Activated CD8-positive, alpha-beta memory T cell treated with anti-CD3 and anti-CD28 coated beads for 1 hour (primary cell): Measurements from ENCODE around the gene UNC5A.

ENCODE experiments used
- DNase-seq, 2 donors: peaks; one replicate each; pipeline ENCODE4 v3.0.0-alpha.2; 2020; ENCODE audit warnings: low read depth in 1 of 2; ENCODE audit errors: extremely low read depth in 1 of 2

UNC5A gene

DNA sequence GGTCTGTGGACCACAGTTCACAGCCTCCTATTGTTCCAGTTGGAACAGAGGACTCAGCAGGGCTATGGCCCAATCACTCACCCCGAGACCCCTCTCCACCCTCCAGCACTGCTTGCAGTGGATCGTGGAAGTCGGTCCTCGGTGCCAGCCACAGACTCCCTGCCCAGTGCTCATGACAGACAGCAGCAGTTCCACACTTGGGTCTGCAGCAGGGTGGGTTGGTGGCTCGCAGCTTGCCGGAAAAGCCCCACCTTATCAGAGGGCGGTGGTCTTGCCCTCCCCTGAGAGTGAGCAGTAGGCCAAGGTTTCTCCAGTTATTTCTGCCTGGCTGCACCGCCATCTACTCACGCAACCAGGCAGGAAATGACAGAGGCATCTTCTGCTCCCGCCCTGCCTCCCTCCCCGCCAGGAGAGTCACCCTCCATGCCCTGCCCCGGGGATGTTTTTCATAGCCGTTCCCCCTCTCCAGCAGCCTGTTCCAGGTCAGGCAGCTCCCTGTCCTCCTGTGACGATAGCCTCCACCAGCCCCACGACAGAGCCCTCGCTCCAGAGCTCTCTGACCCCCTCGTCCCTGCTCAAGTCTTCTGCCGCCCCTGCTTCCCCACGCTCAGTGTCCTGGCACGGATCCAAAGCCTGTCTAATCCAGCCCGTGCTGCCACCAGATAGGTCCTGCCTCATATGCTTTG, 34.5 kb downstream of the UNC5A start:
- DNase-seq, result no peak

DNA sequence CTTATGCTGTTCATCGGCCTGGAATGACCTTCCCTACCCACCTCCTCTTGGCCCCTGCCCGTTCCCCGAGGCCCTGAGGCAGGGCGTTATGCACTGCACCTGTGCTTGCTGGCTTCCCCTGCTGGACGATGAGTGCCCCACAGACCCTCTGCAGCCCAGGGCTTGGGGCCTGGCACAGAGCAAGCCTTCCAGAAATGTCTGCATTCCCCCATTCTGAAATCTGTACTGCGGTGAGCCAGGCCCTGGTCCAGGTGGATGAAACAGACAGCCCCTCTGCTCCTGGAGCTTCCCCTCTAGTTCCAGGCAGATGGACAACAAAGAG, 35.0 kb downstream of the UNC5A start:
- DNase-seq, result no peak

DNA sequence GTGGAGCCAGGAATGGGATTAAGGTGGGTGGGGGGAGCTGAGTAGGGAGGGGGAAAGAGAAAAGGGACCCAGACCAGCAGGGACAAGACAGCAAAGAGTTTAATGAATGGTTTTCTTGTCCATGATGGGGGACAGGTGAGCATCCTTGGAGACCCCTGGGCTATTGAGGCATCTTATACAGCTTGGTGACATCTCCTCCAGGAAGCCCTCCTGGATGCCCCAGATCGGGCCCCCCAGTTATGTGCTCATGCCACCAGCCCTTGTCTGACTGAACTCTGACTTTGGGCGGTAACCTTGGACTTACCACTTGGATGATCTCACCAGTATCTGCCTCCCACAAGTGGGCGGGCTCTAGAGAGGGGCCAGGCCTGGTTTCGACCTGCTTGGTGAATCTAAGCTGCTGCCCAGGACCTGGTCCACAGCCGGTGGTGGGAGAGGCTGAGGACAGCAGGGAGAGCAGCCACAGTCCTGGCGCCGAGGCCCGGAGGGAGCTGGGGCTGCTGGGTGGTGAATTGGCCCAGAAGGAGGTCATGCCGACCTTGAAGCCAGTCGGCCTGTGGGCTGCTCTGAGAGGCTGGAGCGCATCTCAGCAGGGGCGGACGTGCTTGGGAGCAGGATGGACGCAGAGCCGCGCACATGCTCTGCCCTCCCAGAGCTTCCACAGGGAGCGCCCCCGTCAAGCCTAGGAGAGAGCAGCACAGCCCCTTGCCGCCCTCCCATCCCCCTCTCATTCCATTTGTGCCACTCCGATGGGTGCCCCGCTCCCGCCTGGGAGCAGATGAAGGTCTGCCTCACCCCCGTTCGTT, 36.2 kb downstream of the UNC5A start:
- no peak for DNase-seq

DNA sequence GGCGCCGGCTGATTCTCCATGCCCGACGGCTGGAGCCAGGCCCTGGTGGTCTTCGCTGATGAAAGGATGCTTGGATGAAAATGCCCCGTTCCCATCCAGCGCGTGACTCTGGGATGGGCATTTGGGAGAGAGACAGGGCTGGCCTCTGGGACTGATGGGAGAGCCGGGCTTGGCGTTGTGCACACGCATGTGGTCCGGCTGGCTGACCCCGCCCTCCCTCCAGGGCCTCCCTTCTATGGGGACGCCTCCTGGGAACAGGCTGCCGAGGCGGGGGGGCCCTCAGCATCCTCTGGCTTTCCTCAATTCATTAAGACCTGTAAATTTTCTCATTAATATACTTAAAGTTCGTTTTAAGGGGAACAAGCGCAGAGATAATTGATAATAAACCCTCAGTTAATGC, 36.8 kb downstream of the UNC5A start:
- DNase-seq, result no peak

DNA sequence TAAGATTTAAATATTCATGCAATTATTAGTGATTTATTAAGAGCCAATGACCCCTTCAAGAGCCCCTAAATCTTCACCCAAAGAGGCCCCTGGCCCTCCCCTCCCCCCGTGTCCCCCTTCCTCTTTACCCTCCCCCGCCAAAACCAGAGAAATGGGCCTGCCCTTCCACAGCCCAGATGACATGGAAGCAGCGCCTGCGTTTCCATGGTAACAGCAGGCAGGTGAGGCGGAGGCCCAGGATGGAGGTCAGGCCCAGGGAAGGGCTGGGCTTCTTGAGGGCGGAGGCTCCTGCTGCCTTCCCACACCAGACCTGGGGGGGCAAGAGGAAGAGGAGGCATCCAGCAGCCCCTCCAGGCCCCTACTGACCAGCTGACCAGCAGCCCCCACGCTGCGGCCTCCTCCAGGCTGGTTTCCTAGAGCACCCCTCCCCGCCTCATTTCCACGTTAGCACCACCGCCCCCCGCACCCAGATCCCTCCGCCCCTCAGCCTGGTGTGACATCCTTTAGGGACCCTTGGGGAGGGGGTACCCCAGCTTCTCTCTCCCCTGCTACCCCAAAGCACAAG, 37.4 kb downstream of the UNC5A start:
- DNase-seq, result no peak

DNA sequence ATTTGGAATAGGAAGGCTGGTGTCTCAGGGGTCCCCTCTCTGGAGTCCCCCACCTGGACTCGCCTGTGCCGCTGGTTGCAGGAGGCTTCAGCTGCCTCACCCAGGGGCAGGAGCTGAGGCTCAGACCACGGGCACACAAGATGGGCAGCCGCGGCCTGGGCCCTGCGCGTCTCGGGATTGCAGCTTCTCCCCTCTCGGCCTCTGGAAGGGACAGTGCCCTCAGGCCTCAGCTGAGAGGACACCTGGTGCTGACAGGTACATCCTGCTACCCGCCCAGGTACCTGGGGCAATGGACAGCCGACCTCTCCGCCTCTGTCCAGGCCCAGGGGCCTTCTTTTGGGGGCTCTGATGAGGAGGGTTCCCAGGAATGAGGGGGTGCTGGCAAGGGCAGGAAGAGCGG, 38.3 kb downstream of the UNC5A start:
- DNase-seq, result no peak

DNA sequence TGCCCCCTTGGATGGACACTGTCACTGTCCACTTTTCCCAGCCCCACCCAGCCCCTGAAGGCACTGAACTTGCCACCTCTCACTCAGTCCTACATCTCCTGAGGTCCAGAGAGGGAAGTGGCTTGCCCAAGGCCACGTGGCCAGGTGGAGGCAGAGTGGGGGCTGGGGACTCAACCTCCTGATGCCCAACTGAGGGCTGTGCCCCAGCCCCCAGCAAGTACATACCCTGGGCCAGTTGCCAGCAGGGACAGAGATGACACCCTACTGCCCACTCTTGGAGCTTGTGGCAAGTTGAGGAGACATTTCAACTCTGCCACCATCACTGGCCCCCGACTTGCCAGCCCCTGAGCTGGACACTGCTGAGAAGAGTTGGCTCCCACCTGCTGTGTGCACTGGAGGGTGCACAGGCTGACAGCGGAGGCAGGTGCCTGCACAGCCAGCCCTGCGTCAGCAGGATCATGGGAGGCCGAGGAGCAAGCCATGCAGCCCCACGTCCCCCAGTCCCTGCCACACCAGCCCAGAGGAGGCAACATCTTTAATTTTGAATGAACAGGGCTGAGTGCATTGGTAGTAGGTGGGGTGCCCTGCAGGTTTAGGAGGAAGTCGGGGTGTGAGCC, 39.4 kb downstream of the UNC5A start:
- no peak for DNase-seq

DNA sequence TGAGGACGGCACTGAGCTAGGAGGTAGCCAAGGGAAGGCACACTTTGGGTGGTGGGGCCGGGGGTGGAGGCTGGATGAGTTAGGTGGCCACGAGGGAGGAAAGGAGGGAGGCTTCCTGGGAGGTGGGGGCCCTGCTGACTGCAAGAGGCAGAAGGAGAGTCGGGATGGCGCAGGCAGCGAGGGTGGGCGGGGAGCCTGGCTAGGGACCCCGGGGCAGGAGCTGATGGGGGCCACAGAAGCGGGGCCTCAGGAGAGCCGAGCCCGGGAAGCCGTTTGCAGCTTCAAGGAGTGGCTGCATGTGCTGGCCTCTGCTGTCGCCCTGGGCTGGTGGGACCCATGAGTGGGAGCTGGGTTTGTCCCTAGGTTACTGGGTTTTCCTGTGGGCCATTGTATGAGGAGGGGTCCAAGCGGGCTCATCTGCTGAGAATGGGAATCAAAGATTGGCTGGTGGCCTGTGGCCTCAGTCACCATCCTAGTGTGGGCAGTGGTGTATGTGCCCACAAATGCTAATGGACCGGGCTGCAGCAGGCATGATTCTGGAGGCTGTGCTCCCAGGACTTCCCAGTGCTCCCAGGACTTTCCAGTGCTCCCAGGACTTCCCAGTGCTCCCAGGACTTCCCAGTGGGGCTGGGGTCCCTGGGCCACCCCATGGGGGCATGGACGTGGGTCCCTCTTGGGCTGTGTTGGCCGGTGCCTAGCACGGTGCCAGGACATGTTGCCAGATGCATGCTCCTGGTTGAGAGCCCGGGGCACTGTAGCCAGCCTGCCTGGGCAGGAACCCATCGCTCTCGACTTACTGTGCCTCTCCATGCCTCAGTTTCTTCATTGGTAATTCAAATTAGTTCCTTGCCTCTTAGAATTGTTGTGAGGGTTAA, 40.2 kb downstream of the UNC5A start:
- DNase-seq, result no peak

DNA sequence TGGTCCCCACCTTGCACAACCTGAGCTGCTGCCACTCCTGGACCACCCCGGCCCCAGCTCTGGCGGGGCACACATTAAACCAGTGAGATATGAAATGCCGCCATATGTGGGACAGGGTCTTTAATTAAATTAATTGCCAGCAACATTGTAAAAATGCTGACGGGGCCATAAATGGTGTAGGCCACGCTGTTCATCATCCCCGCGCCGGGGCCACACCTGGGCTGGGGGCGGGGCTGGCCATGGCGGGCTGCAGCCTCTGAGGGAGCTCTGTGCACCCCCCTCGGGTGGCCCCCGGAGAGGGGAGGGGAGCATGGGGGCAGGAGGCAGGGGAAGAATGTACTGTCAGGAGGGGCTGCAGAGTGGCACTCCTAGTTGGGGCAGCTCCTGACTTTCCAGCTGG, 41.0 kb downstream of the UNC5A start:
- no peak for DNase-seq

DNA sequence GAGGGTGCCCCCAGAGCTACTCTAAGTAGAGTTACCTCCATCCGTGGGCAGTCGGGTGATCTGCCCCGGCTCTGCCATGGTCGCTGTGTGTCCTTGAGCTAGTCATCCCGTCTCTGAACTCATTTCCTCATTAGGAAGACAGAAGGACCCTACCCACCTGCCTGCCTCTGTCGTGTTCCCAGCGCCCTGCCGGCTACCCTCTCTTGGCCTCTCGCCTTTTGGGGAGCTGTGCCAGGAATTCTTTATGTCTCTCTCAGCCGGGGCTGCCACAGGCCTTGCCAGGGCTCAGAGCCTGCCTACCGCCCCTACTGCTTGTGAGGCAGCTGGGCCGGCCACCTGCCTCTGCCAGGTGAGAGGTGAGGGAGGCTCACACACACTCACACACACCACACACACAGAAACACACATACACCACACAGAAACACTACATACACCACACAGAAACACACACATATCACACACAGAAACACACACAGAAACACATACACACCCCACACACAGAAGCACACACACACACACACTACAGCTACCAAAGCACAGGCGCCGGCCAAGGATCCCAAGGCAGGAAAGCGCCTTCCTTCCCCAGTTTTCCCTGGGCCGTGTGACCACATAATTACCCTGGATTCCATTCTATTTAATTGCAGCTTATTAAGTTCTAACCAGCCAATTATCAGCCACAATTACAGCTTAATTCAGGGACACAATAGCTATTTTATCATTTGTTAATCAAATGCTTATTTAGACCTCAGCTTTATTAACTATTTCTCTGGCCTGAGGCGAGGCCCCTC, 41.7 kb downstream of the UNC5A start:
- DNase-seq, result no peak

DNA sequence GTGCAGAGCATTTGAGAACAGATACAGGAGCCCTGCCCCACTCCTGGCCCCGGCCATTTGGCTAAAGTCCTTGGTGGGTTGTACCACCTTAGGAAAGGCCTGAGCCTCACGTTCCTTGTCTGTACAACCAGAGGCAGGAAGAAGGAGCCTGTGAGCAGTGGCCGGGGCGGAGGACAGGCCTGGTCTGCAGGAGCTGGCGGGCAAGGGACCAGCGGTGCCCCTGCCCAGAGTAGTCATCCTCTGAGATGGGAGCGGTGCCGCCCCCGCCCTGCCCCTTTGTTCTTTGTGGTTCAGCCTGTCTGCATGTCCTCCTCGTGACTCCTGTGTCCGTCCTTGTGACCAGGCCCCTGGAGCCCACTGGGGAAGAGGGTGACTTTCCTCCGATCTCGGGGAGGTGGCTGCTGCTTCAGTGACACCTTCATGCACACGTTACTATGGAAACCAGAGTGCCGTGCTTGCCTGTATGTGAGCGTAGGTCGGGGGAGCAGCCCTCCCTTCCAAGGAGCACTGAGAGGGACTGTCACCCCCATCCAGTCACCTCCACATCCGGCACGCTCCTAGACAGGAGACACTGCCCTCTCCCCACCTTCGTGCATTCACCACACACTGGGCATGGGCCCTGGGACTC, 42.9 kb downstream of the UNC5A start:
- no peak for DNase-seq

DNA sequence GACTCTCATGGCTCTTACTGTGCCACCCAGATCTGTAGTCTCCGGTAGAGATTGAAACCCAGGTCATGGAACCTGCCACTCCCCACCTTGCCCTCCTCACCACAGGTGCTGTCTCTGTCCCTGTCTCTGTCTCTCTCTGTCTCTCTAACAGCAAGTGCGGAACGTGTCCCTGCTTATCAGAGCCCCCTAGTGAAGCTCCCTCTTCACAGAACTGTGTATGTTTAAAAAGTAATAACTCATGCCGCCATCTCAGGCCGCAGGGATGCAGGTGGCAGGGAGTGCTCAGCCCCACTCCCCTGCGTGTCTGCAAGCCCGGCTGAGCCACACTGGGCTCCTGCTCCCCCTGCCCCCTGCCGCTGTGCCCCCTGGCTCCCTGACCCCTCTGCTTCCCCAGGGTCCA, 43.8 kb downstream of the UNC5A start:
- no peak for DNase-seq

DNA sequence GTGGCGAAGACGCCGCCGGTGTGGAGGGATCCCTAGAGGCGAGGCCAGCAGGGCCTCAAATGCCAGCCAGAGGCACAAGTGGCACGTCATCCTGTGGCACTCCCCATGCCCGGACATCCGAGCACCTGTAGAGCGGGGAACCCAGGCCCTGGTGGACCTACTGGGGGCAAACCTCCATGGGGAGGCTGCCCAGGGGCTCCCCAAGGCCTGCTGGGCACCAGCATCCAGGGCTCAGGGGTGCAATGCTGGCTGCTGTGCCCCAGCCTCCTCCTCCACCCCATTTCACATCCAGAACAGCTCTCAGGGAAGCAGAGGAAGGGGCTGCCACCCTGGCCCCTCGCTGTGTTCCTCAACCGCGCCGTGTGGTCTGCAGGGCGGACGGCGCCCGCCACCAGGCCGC, 45.2 kb downstream of the UNC5A start:
- no peak for DNase-seq

DNA sequence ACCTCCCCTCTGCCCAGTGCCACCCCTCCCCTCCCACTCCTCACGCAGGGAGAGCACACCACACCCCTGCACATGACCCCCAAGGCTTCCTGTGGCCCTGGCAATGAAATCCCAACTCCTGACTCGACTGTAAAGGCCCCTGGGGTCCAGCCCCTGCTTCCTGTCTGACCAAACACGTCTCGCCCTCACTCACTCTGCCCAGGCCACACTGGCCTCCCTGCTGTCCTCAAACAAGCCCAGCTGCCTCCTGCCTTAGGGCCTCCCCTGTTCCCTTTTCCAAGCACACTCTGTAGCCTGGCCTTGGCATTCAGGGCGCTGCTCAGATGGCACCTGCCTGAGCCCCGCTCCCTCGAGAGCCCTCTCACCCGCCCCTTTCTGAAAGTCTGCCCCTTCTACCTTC, 46.4 kb downstream of the UNC5A start:
- no peak for DNase-seq

DNA sequence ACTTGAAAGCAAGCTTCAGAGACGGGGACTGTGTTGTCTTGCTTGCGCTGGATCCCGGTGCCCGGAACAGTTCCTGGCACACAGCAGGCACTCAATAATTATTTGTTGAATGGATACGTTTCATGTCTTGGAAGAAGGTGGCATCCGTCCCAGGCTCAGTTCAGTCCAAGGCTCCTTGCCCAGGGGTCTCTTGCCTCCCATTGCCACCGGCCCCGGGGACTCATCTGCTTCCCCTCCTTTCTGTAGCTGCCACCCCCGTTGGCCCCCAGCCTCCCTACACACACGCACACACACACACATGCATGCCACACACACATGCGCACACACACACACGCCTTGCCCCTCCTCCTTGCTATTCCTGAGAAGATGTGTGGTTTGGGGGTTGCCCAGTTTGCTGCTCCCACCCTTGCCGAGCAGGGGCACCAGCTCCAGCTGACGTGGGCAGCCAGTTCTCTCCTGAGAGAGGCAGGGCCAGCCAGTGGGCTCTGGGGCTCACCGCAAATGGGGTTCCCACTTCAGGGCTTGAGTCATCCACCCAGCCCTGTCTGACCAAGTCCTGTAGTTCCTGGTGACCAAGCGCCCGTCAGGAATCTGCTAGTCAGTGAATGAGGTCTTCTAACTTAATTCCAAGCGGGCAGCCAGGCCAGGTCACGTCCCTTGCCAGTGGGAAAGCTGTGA, 47.0 kb downstream of the UNC5A start:
- no peak for DNase-seq

DNA sequence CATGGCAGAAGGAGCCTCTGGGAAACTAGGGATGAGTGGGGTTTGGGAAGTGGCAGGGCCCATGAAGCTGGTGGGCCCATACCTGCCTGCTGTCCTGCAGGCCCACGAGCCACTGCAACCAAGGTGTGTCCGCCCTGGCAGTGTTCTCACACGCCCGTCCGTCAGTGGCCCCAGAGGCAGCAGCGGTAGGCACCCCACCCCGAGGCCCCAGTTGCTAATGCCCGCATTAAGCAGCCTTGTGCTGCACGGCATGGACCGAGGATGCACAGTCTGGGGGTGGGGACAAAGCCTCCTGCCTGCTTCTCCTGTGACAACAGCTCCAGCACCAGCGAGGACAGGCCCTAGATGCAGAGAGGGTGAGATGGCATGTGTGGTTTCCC, 47.5 kb downstream of the UNC5A start:
- no peak for DNase-seq

DNA sequence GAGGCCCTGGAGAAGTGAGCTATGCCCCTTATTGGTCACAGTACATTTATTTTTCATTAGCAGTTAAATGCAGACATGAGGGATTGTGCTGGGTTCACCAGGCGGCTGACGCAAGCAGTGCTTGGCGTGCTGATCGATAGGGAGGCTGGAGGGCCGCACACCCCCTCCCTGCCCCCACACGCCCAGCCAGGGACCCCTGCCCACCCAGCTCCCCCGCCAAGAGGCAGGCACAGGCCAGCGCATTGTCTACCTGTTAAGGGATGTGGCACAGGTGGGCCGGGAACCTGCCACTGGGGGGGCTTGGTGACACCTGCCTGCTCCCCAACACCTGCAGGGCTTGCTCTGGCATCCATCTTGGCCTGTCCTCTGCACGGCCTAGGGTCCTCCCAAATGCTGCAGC, 49.6 kb downstream of the UNC5A start:
- no peak for DNase-seq

DNA sequence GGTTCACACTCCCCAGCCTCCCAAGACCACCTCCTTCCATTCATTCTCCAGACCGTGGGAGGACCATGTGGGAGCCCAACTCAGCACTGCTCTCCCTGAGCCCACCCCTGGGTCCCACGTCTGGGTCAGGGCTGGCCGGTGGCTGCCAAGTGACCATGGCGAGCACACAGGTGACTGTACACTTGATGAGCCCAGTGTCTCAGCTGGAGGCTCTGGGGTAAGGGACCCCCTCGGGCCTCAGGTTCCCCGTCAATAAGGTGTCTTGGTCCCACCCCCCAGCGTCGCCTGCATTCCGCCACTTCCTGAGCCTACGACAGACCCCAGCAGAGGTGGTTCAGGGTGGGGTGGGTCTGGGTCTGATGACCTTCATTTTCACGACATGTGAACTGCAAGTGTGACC, 50.0 kb downstream of the UNC5A start:
- no peak for DNase-seq

DNA sequence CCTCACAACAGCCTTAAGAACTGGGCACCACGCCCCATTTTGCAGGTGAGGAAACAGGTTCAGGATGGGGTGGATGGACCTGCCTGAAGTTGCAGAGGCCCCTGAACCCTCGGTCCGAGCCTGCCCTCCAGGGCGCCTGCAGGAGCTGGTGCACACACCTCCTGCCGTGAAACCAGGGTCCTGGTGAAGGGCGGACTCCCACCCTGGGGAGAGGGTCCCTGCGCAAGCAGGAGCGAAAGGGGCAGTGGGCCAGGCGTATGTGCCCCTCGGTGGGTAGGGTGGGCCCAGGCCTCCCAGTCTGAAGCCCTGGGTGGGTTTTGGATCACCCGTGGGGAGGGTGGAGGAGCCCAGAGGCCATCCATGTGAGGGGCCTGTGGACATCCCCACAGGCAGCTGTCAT, 50.9 kb downstream of the UNC5A start:
- DNase-seq, result no peak
